Activated naive CD8-positive, alpha-beta T cell (primary cell): Measurements from ENCODE around the gene MITF.

Experiments
- H3K27ac Mint-ChIP-seq: one replicate; pipeline ENCODE4 v1.8.0; 2021; ENCODE audit warnings: mixed read lengths
- H3K27me3 Mint-ChIP-seq: one replicate; pipeline ENCODE4 v1.8.0; 2021; ENCODE audit warnings: mixed read lengths
- H3K36me3 Mint-ChIP-seq: one replicate; pipeline ENCODE4 v1.8.0; 2021; ENCODE audit warnings: mixed read lengths
- H3K4me1 Mint-ChIP-seq: one replicate; pipeline ENCODE4 v1.8.0; 2021; ENCODE audit warnings: low read depth, mixed read lengths
- H3K4me3 Mint-ChIP-seq: one replicate; pipeline ENCODE4 v1.8.0; 2021; ENCODE audit warnings: mild to moderate bottlenecking, mixed read lengths
- H3K9me3 Mint-ChIP-seq: one replicate; pipeline ENCODE4 v1.8.0; 2021; ENCODE audit warnings: low read depth, mixed read lengths

The MITF gene

GRCh38 chr3:69847303-69847702 is 108.0 kb downstream of the MITF start:
- no peak overlapping the region for H3K27ac Mint-ChIP-seq

DNA sequence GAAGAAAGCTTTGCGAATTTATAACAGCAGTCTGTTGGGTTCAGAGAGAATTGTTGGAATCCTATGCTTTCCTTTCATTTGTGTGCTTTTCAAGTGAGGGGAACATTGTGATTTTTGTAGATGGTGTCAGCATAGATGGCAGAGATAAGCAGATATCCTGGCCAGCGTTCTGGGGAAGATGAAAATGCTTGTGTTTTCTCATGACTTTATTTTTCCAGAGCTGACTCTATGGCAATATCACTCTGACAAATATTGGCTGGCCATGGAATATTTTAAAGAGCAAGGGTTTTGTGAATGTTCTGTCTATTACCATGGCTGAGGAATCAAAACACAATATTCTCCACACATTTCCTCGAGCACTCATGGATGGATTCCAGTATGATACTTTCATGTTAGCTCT is 108.8 kb downstream of the MITF start:
- Mint-ChIP-seq H3K27ac (no peak overlapping the region), H3K9me3 (no peaks in the 10 kb centered on the region), H3K4me3 (no peak overlapping the region), H3K4me1 (no peaks in the 10 kb centered on the region), H3K36me3 (no peaks in the 10 kb centered on the region), H3K27me3 (no peaks in the 10 kb centered on the region)

More at GRCh38 chr3:69847303-69847702, 108.0 kb downstream of the MITF start:
- Mint-ChIP-seq H3K4me3 (no peak overlapping the region), H3K27me3 (peaks cover 2% of the 10 kb centered on the region), H3K9me3 (no peaks in the 10 kb centered on the region), H3K36me3 (no peaks in the 10 kb centered on the region), H3K4me1 (no peaks in the 10 kb centered on the region)

DNA sequence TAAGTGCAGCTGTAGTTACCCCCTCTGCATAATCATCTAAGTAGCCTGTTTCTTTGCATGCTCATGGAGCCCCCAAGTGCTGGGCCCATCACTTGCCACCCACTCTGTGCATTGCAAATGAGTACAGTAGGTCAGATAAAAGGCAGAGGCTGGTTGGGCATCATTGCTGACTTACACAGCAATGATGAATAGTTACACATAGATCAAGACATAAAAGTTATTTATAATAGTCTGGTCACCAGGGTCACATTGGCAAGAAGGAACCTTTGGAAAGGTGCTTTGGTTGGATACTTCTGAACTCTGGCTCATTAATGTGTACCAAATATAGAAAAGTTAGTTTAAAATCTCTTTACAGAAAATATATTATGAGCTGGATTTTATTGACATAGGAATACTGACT is 111.6 kb downstream of the MITF start:
- Mint-ChIP-seq H3K9me3 (no peaks in the 10 kb centered on the region), H3K27ac (no peak overlapping the region), H3K36me3 (no peaks in the 10 kb centered on the region), H3K4me3 (no peak overlapping the region), H3K27me3 (no peaks in the 10 kb centered on the region), H3K4me1 (no peaks in the 10 kb centered on the region)

DNA sequence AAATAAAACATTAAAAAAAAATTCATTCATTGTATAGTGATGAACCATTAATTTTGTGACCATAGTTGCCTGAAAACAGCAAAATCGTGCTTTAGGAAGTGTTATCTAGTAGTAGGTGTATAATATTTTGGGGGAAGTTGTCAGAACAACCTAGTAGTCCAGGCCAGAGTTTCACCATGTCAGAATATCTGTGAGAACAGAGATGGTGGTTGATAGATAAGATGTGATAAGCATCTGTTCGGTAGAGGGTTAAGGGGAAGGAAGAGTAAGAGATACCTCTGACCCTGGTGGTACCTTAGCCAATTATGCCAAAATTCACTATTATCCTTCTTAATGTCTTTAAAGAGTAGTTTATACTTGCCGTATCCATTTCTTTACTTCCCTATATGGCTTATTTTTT is 113.8 kb downstream of the MITF start:
- Mint-ChIP-seq H3K36me3 (no peaks in the 10 kb centered on the region), H3K4me3 (no peak overlapping the region), H3K9me3 (no peaks in the 10 kb centered on the region), H3K27ac (no peak overlapping the region), H3K4me1 (no peaks in the 10 kb centered on the region), H3K27me3 (no peaks in the 10 kb centered on the region)

DNA sequence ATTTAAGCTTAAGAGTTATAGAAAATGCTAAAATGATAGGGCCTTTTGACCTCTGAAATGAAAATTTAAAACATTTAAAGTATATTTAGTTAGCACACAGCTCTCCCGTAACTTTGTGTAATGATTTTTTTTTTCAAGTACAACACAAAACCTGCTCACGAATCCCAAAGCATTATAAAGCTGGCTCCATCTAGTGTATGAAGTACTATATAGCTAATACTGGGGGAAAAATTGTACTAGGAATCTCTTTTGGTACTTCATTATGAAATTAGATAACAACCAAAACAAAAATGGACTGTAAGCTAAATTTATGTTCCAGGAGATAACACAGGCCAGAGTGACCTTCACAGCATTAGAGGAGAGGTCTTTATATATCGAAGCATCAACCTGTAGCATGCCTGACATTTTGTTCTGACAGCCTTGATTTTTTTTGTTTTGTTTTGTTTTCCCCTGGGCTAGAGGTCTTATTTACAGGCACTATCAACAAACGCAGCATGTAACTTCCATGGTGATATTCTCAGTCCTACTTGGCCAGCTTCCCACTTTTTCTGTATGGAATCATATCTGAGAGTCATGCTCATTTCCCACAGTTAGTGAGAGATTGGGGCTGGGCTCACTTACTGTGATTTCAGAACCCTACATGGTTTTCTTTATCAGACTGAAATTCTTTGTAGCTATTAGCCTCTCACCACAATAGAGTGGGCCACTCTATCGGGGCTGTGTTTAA is 116.3 kb downstream of the MITF start:
- Mint-ChIP-seq H3K4me3 (no peak overlapping the region), H3K27me3 (no peaks in the 10 kb centered on the region), H3K36me3 (no peaks in the 10 kb centered on the region), H3K27ac (no peak overlapping the region), H3K4me1 (no peaks in the 10 kb centered on the region), H3K9me3 (no peaks in the 10 kb centered on the region)

DNA sequence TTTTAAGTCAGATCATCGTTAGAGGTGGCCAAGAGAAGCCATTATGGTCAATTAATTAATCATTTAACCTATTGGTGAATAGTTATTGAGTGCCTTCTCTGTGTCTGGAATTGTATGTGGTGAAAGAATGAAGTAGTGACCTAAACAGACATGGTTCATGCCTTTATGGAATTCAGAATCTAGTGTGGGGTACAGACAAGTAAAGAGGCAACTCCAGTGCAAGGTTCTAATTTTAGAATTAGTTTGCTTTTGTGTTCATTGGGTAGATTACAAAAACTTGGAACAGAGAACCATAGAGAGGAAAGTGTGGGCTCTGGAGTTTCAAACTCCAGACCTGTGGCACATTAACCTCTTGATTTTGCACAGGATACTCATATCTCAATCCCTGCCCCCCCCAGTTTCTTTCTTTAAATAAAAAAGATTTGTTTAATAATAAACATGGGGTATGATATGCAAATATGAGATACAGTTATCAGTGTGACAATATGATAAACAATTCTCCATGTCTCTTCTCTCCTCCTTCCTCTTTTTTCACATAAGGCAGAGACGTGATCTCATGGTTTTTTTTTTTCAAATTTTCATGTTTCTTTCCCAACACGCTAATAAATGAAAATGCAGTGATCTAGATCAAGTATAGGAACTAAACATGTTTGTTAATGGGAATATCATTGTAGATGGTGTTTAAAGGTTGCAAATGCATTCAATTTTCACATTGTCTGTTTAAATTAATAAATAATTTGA is 117.9 kb downstream of the MITF start:
- Mint-ChIP-seq H3K4me3 (no peak overlapping the region), H3K36me3 (no peaks in the 10 kb centered on the region), H3K9me3 (no peaks in the 10 kb centered on the region), H3K4me1 (no peaks in the 10 kb centered on the region), H3K27me3 (no peaks in the 10 kb centered on the region), H3K27ac (no peak overlapping the region)

DNA sequence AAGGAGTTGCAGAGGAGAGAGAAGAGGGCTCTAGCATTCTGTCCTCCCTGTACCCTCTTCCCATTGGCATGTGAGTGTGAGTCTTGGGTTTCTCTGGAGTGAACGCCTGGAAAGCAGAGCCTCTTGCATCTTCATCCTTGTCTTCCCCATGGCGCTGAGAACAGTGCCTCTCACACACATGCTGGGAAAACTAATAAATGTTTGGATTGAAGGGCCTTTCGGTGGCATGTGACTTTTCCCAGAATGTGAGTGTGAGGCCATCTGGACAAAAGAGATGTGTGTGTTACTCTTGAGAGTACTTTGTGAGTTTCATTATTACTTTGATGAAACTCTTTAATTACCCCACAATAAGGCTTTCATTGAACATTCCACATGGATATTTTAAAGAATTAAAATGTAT is 122.3 kb downstream of the MITF start:
- H3K9me3 Mint-ChIP-seq, result no peaks in the 10 kb centered on the region
- H3K4me3 Mint-ChIP-seq, result no peak overlapping the region
- no peaks in the 10 kb centered on the region for H3K36me3 Mint-ChIP-seq
- H3K27ac Mint-ChIP-seq, result no peak overlapping the region
- H3K4me1 Mint-ChIP-seq, result no peaks in the 10 kb centered on the region
- no peaks in the 10 kb centered on the region for H3K27me3 Mint-ChIP-seq

DNA sequence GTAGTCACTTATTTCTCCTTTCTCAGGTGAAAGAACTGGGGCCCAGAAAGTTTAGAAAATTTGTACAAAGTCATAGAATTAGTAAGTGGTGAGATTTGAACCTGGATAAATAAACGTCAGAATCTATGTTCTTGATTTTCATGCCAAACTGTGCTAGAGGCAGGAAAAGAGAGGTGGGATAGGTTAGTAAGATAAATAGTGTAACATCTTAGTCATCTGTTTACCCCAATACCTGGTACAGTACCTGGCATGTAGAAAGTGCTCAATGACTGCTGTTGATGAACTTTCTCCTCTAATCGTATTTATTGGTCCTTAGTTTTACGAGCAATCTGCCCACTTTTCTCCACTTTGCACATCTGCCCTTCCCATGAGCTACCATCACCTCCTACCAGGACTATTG is 124.9 kb downstream of the MITF start:
- Mint-ChIP-seq H3K27me3 (no peaks in the 10 kb centered on the region), H3K4me1 (no peaks in the 10 kb centered on the region)

GRCh38 chr3:69864766-69865165 is 125.5 kb downstream of the MITF start:
- H3K4me1 Mint-ChIP-seq, result no peaks in the 10 kb centered on the region

More for the DNA sequence above, 124.9 kb downstream of the MITF start:
- no peak overlapping the region for H3K4me3 Mint-ChIP-seq
- H3K9me3 Mint-ChIP-seq, result no peaks in the 10 kb centered on the region
- H3K36me3 Mint-ChIP-seq, result no peaks in the 10 kb centered on the region
- H3K27ac Mint-ChIP-seq, result no peak overlapping the region

DNA sequence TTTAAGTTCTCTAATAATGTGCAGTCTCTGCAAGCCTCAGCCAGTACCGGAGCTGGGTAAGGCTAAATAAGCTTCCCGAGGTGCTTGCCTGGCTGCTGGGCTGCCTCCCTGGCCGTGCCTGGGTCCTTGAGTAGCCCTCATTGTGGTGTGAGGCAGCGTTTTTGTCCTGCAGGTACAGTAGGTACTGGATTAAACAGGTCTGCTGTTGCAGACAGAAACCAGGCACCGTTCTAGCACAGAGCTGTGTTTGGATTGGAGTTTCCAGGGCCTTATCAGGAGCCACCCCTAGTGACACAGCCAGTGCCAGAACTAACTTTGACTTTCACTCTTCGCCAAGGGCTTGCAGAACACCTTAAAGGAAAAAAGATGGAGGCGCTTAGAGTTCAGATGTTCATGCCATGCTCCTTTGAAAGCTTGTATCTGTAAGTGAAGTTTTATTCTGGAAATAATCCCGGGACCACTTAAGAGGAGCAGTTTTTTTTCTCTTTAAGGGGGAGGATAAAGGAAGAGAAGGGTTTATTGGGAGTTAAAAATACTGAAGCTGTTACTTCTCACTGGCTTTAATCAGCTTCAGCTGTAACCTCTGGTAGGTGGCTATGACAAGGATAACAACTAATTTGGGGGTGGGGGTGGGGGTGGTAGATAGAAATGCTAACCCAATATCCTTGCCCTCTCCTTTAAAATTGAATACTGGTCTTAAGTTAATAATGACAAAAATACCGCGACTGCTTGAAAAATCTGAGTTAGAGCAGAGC is 126.8 kb downstream of the MITF start:
- Mint-ChIP-seq H3K4me1 (no peaks in the 10 kb centered on the region), H3K9me3 (no peaks in the 10 kb centered on the region), H3K4me3 (no peak overlapping the region), H3K27me3 (no peaks in the 10 kb centered on the region), H3K36me3 (no peaks in the 10 kb centered on the region), H3K27ac (no peak overlapping the region)

More at GRCh38 chr3:69864766-69865165, 125.5 kb downstream of the MITF start:
- no peak overlapping the region for H3K27ac Mint-ChIP-seq
- no peaks in the 10 kb centered on the region for H3K9me3 Mint-ChIP-seq
- no peak overlapping the region for H3K4me3 Mint-ChIP-seq
- no peaks in the 10 kb centered on the region for H3K36me3 Mint-ChIP-seq
- H3K27me3 Mint-ChIP-seq, result no peaks in the 10 kb centered on the region

GRCh38 chr3:69866988-69867720 is 127.9 kb downstream of the MITF start:
- Mint-ChIP-seq H3K4me1 (no peaks in the 10 kb centered on the region), H3K4me3 (no peak overlapping the region), H3K27me3 (no peaks in the 10 kb centered on the region), H3K36me3 (no peaks in the 10 kb centered on the region), H3K27ac (no peak overlapping the region), H3K9me3 (no peaks in the 10 kb centered on the region)

DNA sequence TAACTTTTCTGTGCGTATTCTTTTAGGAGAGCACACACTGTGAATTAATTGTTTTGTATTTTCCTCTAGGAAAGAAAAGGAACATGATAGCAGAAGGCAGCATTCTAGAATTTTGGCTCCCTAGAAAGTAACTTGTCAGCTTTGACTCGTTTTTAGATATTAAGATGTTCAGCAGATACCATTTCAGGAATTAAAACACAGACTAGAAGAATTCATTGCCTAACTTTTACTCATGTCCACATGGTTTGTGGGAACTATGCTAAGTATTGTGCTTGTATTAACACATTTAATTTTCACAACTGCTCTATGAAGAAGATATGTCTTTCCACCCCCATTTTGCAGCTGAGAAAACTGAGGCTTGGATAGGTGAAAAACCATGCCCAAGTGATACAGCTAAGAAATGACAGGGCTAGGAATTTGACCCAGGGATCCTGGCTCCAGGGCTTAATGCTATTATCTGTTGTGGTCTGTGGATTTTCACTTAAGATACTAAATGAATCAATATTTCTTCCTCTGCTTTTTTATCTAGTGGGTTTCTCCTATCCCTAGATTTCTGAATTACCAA is 128.8 kb downstream of the MITF start:
- H3K36me3 Mint-ChIP-seq, result no peaks in the 10 kb centered on the region
- no peak overlapping the region for H3K4me3 Mint-ChIP-seq
- H3K4me1 Mint-ChIP-seq, result no peaks in the 10 kb centered on the region
- no peak overlapping the region for H3K27ac Mint-ChIP-seq
- no peaks in the 10 kb centered on the region for H3K9me3 Mint-ChIP-seq
- H3K27me3 Mint-ChIP-seq, result no peaks in the 10 kb centered on the region

DNA sequence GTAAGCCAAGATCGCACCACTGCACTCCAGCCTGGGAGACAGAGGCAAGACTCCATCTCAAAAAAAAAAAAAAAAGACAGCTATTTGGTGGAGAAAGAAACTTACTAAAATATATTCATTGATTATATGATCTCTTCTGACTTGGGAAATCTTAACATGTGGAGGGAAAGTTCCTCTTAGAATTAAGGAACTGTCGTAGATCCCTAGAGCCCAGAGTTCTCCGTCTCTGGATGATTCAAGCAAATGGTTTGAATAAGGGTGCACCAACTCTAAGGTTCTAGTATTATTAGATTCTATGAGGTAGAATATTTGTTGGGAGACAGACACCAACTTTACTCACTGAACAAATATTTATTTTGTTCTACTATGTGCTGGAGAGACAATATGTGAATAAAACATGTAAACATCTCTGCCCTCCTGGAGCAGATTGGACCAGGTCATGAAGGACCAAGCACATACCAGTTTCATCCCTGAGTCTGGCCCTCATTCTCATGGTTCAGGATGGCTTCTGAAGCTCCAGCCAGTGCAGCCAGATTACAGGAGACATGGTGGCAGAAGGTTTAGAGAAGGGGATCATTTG is 129.7 kb downstream of the MITF start:
- Mint-ChIP-seq H3K36me3 (no peaks in the 10 kb centered on the region), H3K27ac (no peak overlapping the region), H3K4me3 (no peak overlapping the region), H3K9me3 (no peaks in the 10 kb centered on the region), H3K27me3 (no peaks in the 10 kb centered on the region), H3K4me1 (no peaks in the 10 kb centered on the region)

- H3K4me3 Mint-ChIP-seq, result no peak overlapping the region
- H3K36me3 Mint-ChIP-seq, result no peaks in the 10 kb centered on the region
- no peak overlapping the region for H3K27ac Mint-ChIP-seq
- no peaks in the 10 kb centered on the region for H3K4me1 Mint-ChIP-seq
- H3K27me3 Mint-ChIP-seq, result no peaks in the 10 kb centered on the region
- no peaks in the 10 kb centered on the region for H3K9me3 Mint-ChIP-seq
Observed at GRCh38 chr3:69869643-69870042, 130.4 kb downstream of the MITF start.
